SK-N-MC (cell line): ENCODE results near the gene MIR17HG.

Source experiments
- EZH2 ChIP-seq: fragments of 200-600 bp; sonication (generic); IDR thresholded peaks from one replicate; pipeline ENCODE4 v1.6.1; 2017; ENCODE audit warnings: antibody characterized with exemption
- POLR2AphosphoS5 ChIP-seq: IDR thresholded peaks from 2 replicates; pipeline ENCODE4 v1.6.1; 2012; ENCODE audit warnings: mild to moderate bottlenecking, low read depth, low read length, borderline replicate concordance

GRCh38 chr13:91356919-91357612 is 9.6 kb downstream of the MIR17HG start:
- no peak; the same call in 1 of the 2 replicates for TF ChIP-seq POLR2AphosphoS5
- TF ChIP-seq EZH2 = no peak
